Epithelial cell of proximal tubule (primary cell): ENCODE measurements around the gene RPAP3. TPM values are rescaled to one million over a fixed set of nuclear protein-coding genes. Genes with fewer than 3 reads are reported as not detected.

Source experiments
- DNase-seq: peaks from one replicate; pipeline ENCODE4 v3.0.0-alpha.2; 2011; ENCODE audit warnings: low read depth
- H3K4me3 ChIP-seq: 2 replicates; pipeline ENCODE4 v1.5.1; 2011; ENCODE audit warnings: low read depth, mild to moderate bottlenecking, low read length
- CTCF ChIP-seq: conservative IDR thresholded peaks from 2 replicates; pipeline ENCODE4 v1.5.1; 2012; ENCODE audit warnings: low read depth, mild to moderate bottlenecking, low read length
- total RNA-seq: library from RNA; depleted of rRNA; stranded (reverse); fragments of >200 nt; gene quantifications from 2 replicates; pipeline ENCODE4 v1.2.3, GENCODE V29; 2015

RPAP3 gene
- total RNA-seq, 1 donor from 2014 or later, result 23.1 TPM

GRCh38 chr12:47737936-47738594 lies 32.2 kb upstream of the RPAP3 start:
- TF ChIP-seq CTCF, result no peak
- no peak overlapping the region for H3K4me3 ChIP-seq
- no peak for DNase-seq

GRCh38 chr12:47736877-47737676 lies 31.2 kb upstream of the RPAP3 start:
- no peak for TF ChIP-seq CTCF
- H3K4me3 ChIP-seq, result no peak overlapping the region
- no peak for DNase-seq

GRCh38 chr12:47736216-47736615 lies 30.4 kb upstream of the RPAP3 start:
- H3K4me3 ChIP-seq, result no peak overlapping the region
- no peak for TF ChIP-seq CTCF
- no peak for DNase-seq

GRCh38 chr12:47735649-47736048 lies 29.8 kb upstream of the RPAP3 start:
- TF ChIP-seq CTCF, result no peak
- no peak overlapping the region for H3K4me3 ChIP-seq
- DNase-seq, result no peak

- TF ChIP-seq CTCF, result no peak
- H3K4me3 ChIP-seq, result no peak overlapping the region
- no peak for DNase-seq
Observed at GRCh38 chr12:47734725-47735480, 29.1 kb upstream of the RPAP3 start.

GRCh38 chr12:47733142-47733541 lies 27.3 kb upstream of the RPAP3 start:
- TF ChIP-seq CTCF, result no peak
- no peak for DNase-seq
- no peak overlapping the region for H3K4me3 ChIP-seq
